Testis (tissue), 3 donors: ENCODE measurements around the gene CHMP2A. TPM values are rescaled to one million over a fixed set of nuclear protein-coding genes. Genes with fewer than 3 reads are reported as not detected.
"Not testable (repeated sequence)": the region's sequence is repeated elsewhere in the genome, so short reads cannot be mapped to it uniquely, and the experiment has no call there.

Experiments
- DNase-seq: peaks from one replicate; pipeline ENCODE4 v3.0.0-alpha.2; 2019
- H3K27ac ChIP-seq, 2 donors: fragments of 200-600 bp; sonication (generic); one replicate each; pipeline ENCODE4 v1.5.1; 2019
- H3K27me3 ChIP-seq: fragments of 200-600 bp; sonication (generic); one replicate; pipeline ENCODE4 v1.5.1; 2019
- H3K36me3 ChIP-seq: fragments of 200-600 bp; sonication (generic); one replicate; pipeline ENCODE4 v1.5.1; 2017; ENCODE audit warnings: low read depth; ENCODE audit errors: missing control alignments
- H3K4me1 ChIP-seq: fragments of 200-600 bp; sonication (generic); one replicate; pipeline ENCODE4 v1.5.1; 2019
- H3K4me3 ChIP-seq, 2 donors: fragments of 200-600 bp; sonication (generic); one replicate each; pipeline ENCODE4 v1.5.1; 2017 to 2019
- H3K9me3 ChIP-seq: fragments of 200-600 bp; sonication (generic); one replicate; pipeline ENCODE4 v1.5.1; 2017
- CTCF ChIP-seq, 3 experiments: fragments of 450-650 bp in 2 of 3; fragments of 200-600 bp in 1 of 3; sonication (generic) in 1 of 3; IDR thresholded peaks; one replicate each; pipeline ENCODE4 v1.5.1; 2016 to 2019; ENCODE audit warnings: antibody characterized with exemption in 3 of 3, mild to moderate bottlenecking in 2 of 3, moderate library complexity in 1 of 3
- POLR2A ChIP-seq: fragments of 450-650 bp; IDR thresholded peaks from one replicate; pipeline ENCODE4 v1.6.1; 2017; ENCODE audit warnings: antibody characterized with exemption, mild to moderate bottlenecking, moderate library complexity
- WGBS, 2 donors: methylation state at CpG; one replicate each; pipeline ENCODE4 v1.1.5; 2018; 5-methylcytosine and 5-hydroxymethylcytosine counted together
- intact Hi-C: fragments of 100-400 bp; cut with DNase I; formaldehyde crosslinking; loops from one replicate; pipeline ENCODE4 v1.15.1; 2023; ENCODE audit warnings: low total_unique reads
- polyA plus RNA-seq: library from polyadenylated mRNA; stranded (reverse); fragments of 350-450 nt; fragmentation: Illumina TruSeq; extraction: RNeasy Lipid Tissue Mini Kit (QIAGEN cat#74804); gene quantifications from one replicate; pipeline ENCODE4 v1.2.3, GENCODE V29; 2014; ENCODE audit warnings: low read depth, low replicate concordance; ENCODE audit not compliant: insufficient read depth
- total RNA-seq, 2 donors: library from RNA; depleted of rRNA; stranded (reverse); fragments of >200 nt; gene quantifications; one replicate each; pipeline ENCODE4 v1.2.3, GENCODE V29; 2016

Gene CHMP2A
- total and polyA plus RNA-seq, 3 donors from 2014 or later = 115 to 155 (median 126) TPM

- H3K4me1 ChIP-seq = peaks cover 5% of the 10 kb centered on the region
- no peak overlapping the region for H3K4me3 ChIP-seq
- intact Hi-C loops = no loop called here
- H3K27me3 ChIP-seq = no peaks in the 10 kb centered on the region
- 89 to 90% methylated on average over 11 of the region's 11 CpGs for WGBS, 2 donors
- no peaks in the 10 kb centered on the region for H3K9me3 ChIP-seq
- H3K36me3 ChIP-seq = no peaks in the 10 kb centered on the region
- DNase-seq = no peak
- no peak overlapping the region for H3K27ac ChIP-seq
- no peak for TF ChIP-seq POLR2A
Measured at GRCh38 chr19:58578012-58578925, 23.4 kb upstream of the CHMP2A start.

- H3K27ac ChIP-seq, intact Hi-C loops, DNase-seq: not testable (repeated sequence)
Measured at GRCh38 chr19:58577581-58577980, 22.7 kb upstream of the CHMP2A start.

GRCh38 chr19:58575183-58576041, 20.5 kb upstream of the CHMP2A start:
- Histone ChIP-seq H3K27me3 (no peaks in the 10 kb centered on the region), H3K4me3 (peak overlapping the region; percentile 74 to 78), H3K9me3 (no peaks in the 10 kb centered on the region), H3K27ac (peak overlapping the region; percentile 82 to 95), H3K4me1 (peaks cover 7% of the 10 kb centered on the region), H3K36me3 (no peaks in the 10 kb centered on the region)
- intact Hi-C loops = no loop called here
- TF ChIP-seq POLR2A (no peak), CTCF (IDR thresholded peaks at IDR 0.05) (peak in 1 of 3 experiments; percentile 33)
- WGBS, 2 donors = 0 to 1% methylated on average over 49 to 60 of the region's 66 CpGs
- peak; percentile 96 for DNase-seq

More at GRCh38 chr19:58577581-58577980, 22.7 kb upstream of the CHMP2A start:
- not testable (repeated sequence) for H3K9me3 ChIP-seq, H3K27me3 ChIP-seq, H3K4me3 ChIP-seq, H3K36me3 ChIP-seq, H3K4me1 ChIP-seq
- 94 to 100% methylated on average over 2 of the region's 2 CpGs for WGBS, 2 donors

GRCh38 chr19:58573658-58574164, 18.8 kb upstream of the CHMP2A start:
- Histone ChIP-seq H3K9me3 (no peaks in the 10 kb centered on the region), H3K27ac (peak overlapping the region; percentile 36 to 86), H3K4me1 (peaks cover 7% of the 10 kb centered on the region), H3K27me3 (no peaks in the 10 kb centered on the region), H3K36me3 (no peaks in the 10 kb centered on the region), H3K4me3 (peak overlapping the region; percentile 51 to 82)
- intact Hi-C loops = no loop called here
- WGBS, 2 donors = 1% methylated on average over 20 of the region's 20 CpGs
- no peak for TF ChIP-seq CTCF (IDR thresholded peaks at IDR 0.05)
- TF ChIP-seq POLR2A = no peak
- DNase-seq = no peak

- peak; percentile 100 for DNase-seq
- H3K27ac ChIP-seq = peak within 1 kb of the TSS; percentile 86 to 99
- peaks cover 7% of the 10 kb centered on the region for H3K4me1 ChIP-seq
- 1% methylated on average over 68 to 69 of the region's 75 CpGs for WGBS, 2 donors
- intact Hi-C loops = no loop called here
- H3K9me3 ChIP-seq = no peaks in the 10 kb centered on the region
- no peaks in the 10 kb centered on the region for H3K27me3 ChIP-seq
- no peaks in the 10 kb centered on the region for H3K36me3 ChIP-seq
- TF ChIP-seq POLR2A (no peak), CTCF (IDR thresholded peaks at IDR 0.05) (peak in 2 of 3 experiments; percentile 18 to 30)
- H3K4me3 ChIP-seq = peak within 1 kb of the TSS; percentile 51 to 82
Measured at GRCh38 chr19:58572818-58573657, 18.1 kb upstream of the CHMP2A start, which contains the start of gene MZF1. MZF1 (minus strand) TSS chr19:58573335; CDS start chr19:58571389, 1,946 bp downstream.
